Kidney epithelial cell (primary cell): ENCODE measurements around the gene DCC. TPM values are rescaled to one million over a fixed set of nuclear protein-coding genes. Genes with fewer than 3 reads are reported as not detected.

Experiments used
- DNase-seq: peaks from one replicate; pipeline ENCODE4 v3.0.0-alpha.2; 2010; ENCODE audit warnings: low read depth
- H3K27me3 ChIP-seq: 2 replicates; pipeline ENCODE4 v1.6.0; 2011; ENCODE audit warnings: low read length; ENCODE audit not compliant: control insufficient read depth, insufficient read depth
- H3K36me3 ChIP-seq: 2 replicates; pipeline ENCODE4 v1.5.1; 2011; ENCODE audit warnings: low read length; ENCODE audit not compliant: control insufficient read depth, insufficient read depth
- H3K4me3 ChIP-seq: 2 replicates; pipeline ENCODE4 v1.5.1; 2011; ENCODE audit warnings: low read depth, mild to moderate bottlenecking, control low read depth, low read length
- total RNA-seq: library from RNA; depleted of rRNA; stranded (reverse); fragments of >200 nt; gene quantifications from 2 replicates; pipeline ENCODE4 v1.2.3, GENCODE V29; 2015
- TF ChIP-seq, protein P1 (sequence below): IDR thresholded peaks from 2 replicates; pipeline ENCODE4 v1.5.1; 2011; ENCODE audit warnings: mild to moderate bottlenecking, moderate library complexity, low read length, control low read depth, inconsistent platforms; ENCODE audit not compliant: insufficient read depth, poor library complexity, severe bottlenecking

DCC gene
- total RNA-seq, 1 donor from 2014 or later: 0.04 TPM

DNA sequence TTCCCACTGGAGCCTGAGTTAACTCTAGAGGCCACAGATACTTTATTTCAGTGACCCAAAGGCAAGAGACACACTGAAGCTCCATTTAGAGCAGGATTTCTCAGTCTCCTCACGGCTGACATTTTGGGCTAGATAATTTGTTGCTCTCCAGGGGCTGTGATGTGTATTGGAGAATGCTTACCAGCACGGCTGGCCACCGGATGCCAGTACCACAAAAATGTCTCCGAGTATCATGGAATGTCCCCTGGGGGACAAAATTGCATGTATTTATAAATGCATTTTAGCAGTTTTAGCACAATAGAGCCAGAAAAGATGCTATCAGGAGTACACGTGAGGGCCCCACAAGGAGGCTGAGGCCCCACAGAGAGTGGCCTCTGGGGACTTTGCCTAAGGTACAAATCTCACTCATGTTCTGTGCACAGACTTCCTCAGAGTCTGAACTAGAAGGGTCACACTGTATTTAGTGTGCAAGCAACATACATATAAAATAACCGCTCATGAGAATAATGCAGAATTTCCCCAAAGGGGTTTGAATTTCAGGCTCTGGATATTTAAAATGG is 20.5 kb upstream of the DCC start:
- no peak overlapping the region for H3K4me3 ChIP-seq
- DNase-seq: no peak
- TF ChIP-seq, protein P1, sequence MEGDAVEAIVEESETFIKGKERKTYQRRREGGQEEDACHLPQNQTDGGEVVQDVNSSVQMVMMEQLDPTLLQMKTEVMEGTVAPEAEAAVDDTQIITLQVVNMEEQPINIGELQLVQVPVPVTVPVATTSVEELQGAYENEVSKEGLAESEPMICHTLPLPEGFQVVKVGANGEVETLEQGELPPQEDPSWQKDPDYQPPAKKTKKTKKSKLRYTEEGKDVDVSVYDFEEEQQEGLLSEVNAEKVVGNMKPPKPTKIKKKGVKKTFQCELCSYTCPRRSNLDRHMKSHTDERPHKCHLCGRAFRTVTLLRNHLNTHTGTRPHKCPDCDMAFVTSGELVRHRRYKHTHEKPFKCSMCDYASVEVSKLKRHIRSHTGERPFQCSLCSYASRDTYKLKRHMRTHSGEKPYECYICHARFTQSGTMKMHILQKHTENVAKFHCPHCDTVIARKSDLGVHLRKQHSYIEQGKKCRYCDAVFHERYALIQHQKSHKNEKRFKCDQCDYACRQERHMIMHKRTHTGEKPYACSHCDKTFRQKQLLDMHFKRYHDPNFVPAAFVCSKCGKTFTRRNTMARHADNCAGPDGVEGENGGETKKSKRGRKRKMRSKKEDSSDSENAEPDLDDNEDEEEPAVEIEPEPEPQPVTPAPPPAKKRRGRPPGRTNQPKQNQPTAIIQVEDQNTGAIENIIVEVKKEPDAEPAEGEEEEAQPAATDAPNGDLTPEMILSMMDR: no peak
- H3K27me3 ChIP-seq: no peaks in the 10 kb centered on the region
- no peaks in the 10 kb centered on the region for H3K36me3 ChIP-seq

GRCh38 chr18:52322307-52322706 is 17.7 kb upstream of the DCC start:
- Histone ChIP-seq H3K27me3 (no peaks in the 10 kb centered on the region), H3K36me3 (no peaks in the 10 kb centered on the region), H3K4me3 (no peak overlapping the region)
- TF ChIP-seq, protein P1: no peak
- DNase-seq: no peak

- Histone ChIP-seq H3K27me3 (no peaks in the 10 kb centered on the region), H3K4me3 (no peak overlapping the region), H3K36me3 (no peaks in the 10 kb centered on the region)
- TF ChIP-seq, protein P1: no peak
- DNase-seq: no peak
Observed at GRCh38 chr18:52323802-52324201, 16.2 kb upstream of the DCC start.

DNA sequence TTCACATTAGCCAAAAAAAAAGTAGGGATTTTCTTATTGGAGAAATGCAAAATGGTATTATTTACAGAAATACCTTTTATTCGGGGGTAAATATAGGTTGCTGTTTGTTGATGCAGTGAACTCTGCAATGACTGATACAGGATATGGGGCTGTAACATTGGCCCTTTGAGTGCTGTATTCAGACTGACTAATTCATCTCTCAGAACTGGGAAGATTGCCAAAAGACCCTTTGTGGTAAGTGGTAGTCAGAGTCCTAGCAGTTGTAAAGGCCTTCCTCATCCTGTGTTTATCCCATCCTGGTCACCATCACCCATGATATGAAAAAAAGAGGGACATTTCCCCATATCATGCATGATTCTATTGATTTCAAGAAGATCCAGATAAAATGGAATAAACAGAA is 14.0 kb upstream of the DCC start:
- no peak for DNase-seq
- Histone ChIP-seq H3K4me3 (no peak overlapping the region), H3K36me3 (no peaks in the 10 kb centered on the region), H3K27me3 (no peaks in the 10 kb centered on the region)
- TF ChIP-seq, protein P1: no peak

DNA sequence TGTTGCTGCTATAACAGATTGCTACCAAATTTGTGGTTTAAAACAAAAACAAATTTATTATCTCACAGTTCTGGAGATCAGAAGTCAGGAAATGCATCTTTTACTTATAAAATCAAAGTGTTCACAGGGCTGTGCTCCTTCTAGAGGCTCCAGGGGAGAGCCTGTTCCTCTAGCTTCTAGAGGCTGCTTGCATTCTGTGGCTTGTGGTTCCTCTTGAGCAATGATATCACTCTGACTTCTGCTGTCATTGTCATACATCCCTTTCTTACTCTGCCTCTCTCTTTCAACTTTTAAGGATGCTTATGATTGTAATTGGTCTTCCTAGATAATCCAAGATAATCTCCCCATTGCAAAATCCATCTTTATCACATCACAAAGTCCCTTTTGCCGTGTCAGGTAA is 6.1 kb upstream of the DCC start:
- Histone ChIP-seq H3K27me3 (no peaks in the 10 kb centered on the region), H3K36me3 (no peaks in the 10 kb centered on the region), H3K4me3 (no peak overlapping the region)
- TF ChIP-seq, protein P1: no peak
- DNase-seq: no peak

- Histone ChIP-seq H3K36me3 (no peaks in the 10 kb centered on the region), H3K4me3 (no peak overlapping the region), H3K27me3 (no peaks in the 10 kb centered on the region)
- no peak for DNase-seq
- TF ChIP-seq, protein P1: no peak
Observed at GRCh38 chr18:52334307-52334706, 5.7 kb upstream of the DCC start.
